ENCODE data around the gene INTS13.
"Not testable (repeated sequence)": the region's sequence is repeated elsewhere in the genome, so short reads cannot be mapped to it uniquely, and the experiment has no call there.

INTS13 gene

DNA sequence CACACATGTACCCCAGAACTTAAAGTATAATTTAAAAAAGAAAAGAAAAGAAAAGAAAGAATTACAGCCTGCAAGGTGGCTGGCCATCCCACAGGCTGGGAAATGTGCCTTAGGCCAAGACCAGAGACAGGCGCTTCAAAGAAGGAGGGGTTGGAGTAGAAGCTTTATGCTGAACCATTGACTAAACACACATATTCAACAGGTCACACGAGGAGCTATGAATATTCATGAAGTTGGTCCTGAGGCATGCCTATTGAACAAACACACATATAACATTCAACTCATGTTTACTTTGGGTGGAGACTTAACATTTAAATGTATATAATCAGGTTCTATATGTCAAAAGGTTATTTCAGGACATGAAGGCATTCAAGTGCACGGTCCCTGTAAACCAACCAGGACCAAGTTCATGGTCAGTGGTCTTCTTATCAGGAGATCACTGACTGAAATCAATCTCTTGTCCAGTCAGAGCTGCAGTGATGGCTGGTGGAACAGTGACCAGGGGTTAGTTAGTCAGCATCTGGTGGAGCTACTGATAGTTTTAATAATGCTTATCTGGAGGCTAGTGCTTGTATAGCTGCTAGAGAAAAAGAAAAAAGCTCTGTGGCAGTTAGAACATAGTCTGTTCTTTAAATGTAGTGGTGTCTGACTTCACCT lies 69.2 kb downstream of the INTS13 start:
- DNase-seq, result no peak

DNA sequence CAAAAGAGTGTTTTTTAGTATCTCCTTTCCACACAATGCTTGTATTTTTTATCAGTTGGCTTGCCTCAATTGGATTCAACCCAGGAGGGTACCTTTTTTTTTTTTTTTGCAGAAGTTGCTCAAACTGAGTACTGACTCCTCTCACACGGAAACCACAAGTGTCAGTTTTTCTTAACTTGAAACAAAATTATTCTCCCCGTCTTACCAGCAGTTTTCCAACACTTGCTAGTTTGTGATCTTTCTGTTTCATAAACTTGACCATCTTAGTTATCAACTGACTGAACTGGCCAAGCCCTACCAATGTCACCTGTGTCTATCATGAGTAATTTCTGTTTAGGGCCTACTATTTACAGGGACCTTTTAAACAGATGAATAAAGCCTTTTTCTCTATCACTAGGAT lies 70.7 kb downstream of the INTS13 start:
- no peak for DNase-seq

DNA sequence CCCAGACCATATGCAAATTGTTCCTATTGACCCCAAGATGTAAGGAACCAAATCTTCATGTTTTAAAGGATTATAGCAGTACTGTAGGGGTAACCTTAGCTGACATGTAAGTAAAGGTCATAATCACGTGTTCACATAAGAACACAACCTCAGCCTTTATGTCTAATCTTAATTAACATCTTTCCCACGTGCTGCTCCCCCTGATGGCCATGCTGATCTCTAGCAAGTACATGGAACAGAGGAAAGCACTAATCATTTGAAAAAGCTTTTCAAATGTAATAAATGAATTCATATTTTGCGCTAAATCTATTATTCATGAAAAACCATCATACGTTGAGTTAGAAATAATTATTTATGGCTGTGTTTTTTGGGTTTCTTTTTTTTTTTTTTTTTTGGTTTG lies 74.3 kb downstream of the INTS13 start:
- peak; percentile 10 for DNase-seq

DNA sequence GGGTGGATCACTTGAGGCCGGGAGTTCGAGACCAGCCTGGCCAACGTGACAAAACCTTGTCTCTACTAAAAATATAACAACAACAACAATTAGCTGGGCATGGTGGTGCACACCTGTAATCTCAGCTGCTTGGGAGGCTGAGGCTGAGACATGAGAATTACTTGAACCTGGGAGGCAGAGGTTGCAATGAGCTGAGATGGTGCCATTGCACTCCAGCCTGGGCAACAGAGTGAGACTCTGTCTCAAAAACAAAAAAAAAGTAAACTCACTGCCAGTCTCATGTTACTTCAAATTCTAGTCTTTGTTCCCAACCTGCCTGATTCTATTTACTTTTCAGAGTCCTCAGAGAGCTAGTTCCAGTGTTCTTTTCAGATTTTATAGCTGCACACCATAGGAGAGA lies 75.0 kb downstream of the INTS13 start:
- DNase-seq, result not testable (repeated sequence)

DNA sequence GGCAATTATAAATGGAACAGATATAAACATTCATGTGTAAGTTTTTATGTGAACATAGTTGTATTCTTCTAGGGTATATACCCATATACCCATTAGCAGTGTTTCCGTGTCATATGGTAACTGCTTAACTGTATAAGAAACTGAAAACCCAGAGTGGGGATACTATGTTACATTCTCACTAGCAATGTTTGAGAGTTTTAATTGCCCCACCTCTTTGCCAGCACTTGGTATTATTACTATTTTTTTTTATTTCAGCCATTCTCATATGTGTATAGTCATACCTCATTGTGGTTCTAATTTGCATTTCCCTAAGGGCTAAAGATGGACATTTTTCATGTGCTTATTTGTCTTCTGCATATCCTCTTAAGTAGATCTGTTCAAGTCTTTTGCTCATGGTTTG lies 76.1 kb downstream of the INTS13 start:
- no peak for DNase-seq

DNA sequence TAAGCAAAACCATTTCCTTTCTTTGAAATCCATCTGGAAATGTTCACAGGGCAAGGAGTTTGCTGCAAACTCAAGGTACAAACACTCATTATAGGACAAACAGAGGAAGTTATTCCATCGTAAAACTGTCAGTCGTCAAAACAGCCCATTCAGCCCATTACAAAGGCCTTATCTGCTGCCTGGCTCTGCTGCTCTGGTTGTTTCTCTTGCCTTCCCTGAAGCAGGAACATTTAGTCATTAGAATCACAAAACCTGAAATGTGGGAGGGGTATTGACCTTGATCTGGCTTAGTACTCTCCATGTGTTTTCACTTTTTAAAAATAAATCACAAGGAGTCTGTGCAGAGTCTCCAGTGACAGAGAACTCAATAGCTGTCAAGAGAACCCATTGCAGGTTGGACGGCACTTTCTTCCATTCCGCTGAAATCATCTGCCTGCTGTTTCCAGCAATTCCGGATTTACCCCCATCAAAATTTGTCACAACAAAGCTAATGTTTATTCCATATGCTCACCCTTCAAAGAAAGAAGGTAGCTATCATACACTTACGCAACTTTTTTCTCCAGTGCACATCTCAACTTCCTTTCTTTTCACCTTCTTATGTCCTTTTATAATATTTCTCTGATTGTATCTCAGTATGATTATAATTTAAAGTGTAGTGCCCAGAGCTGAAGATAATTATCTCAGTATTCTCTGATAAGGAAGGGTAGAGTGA lies 80.2 kb downstream of the INTS13 start:
- no peak for DNase-seq

DNA sequence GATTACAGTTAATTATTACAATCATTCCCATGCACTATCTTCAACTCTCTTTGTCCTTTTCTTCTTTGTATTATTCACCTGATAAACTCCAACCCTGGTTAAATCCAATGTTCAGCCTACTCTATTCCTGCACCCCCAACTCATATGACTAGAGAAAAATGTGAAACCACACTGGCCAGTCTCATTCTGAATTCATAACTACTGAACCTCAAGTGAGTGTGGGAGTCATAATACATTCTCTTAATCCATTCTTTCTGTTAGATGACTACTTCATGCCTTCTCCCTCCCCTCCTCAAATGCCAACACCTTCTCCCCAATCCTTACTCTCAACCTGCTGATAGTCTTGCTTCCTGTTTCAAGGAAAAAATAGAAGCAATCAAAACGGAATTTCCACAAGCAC lies 82.4 kb downstream of the INTS13 start:
- DNase-seq, result no peak
